ENCODE measurements around the gene ADARB1.

Gene ADARB1

GRCh38 chr21:45078371-45078770, 4.0 kb downstream of the ADARB1 start:
- TF ChIP-seq CTCF (IDR thresholded peaks at IDR 0.05) = no peak

DNA sequence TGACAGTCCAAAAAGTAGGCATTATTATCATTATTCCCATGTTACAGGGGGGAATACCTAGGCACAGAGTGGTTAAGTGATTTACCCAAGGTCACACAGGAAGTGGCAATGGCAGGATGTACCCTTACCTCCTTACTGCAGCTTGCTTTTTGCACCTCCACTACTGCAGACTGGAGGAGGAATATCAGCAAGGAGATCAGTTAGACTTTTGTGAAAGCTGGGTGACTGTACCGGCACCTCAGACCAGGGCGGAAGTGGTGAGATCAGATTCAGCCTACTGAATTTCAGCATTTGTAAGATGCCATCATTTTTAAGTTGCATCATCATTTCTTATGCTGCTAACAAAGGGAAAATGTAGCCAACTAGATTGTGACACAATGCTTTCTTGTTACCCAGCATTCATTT, 4.5 kb downstream of the ADARB1 start:
- TF ChIP-seq CTCF (IDR thresholded peaks at IDR 0.05) = no peak

DNA sequence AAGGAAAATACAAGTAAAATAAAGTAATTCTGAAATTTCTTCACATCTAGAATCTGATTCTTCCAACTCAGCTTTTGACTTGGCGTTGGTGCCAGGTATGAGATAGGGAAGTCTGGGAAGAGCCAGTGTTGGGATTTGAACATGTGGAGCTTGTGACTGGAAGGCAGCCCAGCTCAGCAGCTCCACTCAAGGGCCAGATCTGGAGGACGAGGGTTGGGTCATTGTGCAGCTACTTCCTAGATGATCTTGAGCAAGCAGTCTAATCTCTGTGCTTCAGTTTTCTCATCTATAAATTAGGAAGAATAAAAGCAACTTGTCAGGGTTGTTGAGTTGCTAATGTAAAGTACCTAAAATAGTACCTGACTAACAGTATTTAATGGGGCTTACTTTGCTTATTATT, 5.0 kb downstream of the ADARB1 start:
- TF ChIP-seq CTCF (IDR thresholded peaks at IDR 0.05) = no peak

GRCh38 chr21:45080232-45080631, 5.9 kb downstream of the ADARB1 start:
- no peak for TF ChIP-seq CTCF (IDR thresholded peaks at IDR 0.05)

- TF ChIP-seq CTCF (IDR thresholded peaks at IDR 0.05) = no peak
Measured at GRCh38 chr21:45080639-45081414, 6.4 kb downstream of the ADARB1 start.

GRCh38 chr21:45081636-45082035, 7.3 kb downstream of the ADARB1 start:
- TF ChIP-seq CTCF (IDR thresholded peaks at IDR 0.05) = no peak

DNA sequence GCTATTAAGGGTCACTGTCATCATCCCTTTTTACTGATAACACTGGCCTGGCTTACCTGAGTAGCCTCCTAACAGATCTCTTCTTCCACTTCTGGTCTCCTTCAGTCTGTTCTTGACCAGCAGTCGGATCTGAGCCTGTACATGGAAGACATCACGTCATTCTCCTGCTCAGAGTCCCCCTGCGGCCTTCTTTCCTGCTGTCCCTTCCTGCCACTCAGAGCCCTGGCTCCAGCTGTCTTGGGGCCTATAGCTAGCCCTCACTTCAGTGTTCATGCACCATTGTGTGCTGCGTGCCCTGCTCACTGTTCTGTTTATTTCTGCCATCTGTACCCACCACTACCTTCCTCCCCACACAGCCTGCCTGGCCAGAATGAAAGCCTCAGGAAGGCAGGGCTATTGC, 8.4 kb downstream of the ADARB1 start:
- no peak for TF ChIP-seq CTCF (IDR thresholded peaks at IDR 0.05)

DNA sequence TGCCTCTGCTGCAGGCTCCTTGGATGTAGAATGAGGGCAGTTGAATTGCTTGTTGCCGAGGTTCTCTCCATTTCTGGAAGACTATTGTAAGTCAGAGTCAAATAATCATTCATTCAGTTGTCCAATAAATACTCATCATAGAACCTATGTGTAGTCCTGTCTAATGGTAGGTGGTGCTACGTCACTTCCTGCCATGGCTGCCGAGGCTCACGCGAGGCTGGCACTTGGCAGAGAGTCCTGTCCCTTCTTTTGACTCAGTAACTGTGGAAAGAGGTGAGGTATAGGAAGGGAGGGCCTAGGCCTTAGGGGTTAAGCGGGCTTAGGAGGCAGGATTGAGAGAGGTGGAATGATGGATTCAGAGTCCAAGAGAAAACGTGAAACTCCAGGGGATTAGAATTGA, 9.7 kb downstream of the ADARB1 start:
- no peak for TF ChIP-seq CTCF (IDR thresholded peaks at IDR 0.05)

Measured in LNCAP (cell line).